Adipocyte (in vitro differentiated cells): ENCODE measurements around the gene SF3B3.

Source experiments
- DNase-seq: peaks from one replicate; pipeline ENCODE4 v3.0.0-alpha.2; 2015; ENCODE audit warnings: low read depth
- H3K27me3 ChIP-seq: replicated peaks from 2 replicates; pipeline ENCODE4 v1.7.0; 2013; ENCODE audit warnings: mild to moderate bottlenecking, low read length, moderate library complexity; ENCODE audit not compliant: control insufficient read depth, insufficient read depth
- H3K36me3 ChIP-seq: 2 replicates; pipeline ENCODE4 v1.7.0; 2013; ENCODE audit warnings: low read length, mild to moderate bottlenecking, moderate library complexity; ENCODE audit not compliant: control insufficient read depth, insufficient read depth, severe bottlenecking
- H3K4me1 ChIP-seq: 2 replicates; pipeline ENCODE4 v1.7.0; 2013; ENCODE audit warnings: mild to moderate bottlenecking, low read length, moderate library complexity; ENCODE audit not compliant: control insufficient read depth, insufficient read depth
- H3K4me3 ChIP-seq: 2 replicates; pipeline ENCODE4 v1.7.0; 2013; ENCODE audit warnings: mild to moderate bottlenecking, low read length, moderate library complexity
- H3K9ac ChIP-seq: 2 replicates; pipeline ENCODE4 v1.7.0; 2013; ENCODE audit warnings: mild to moderate bottlenecking, low read length, moderate library complexity
- H3K9me3 ChIP-seq: 2 replicates; pipeline ENCODE4 v1.7.0; 2013; ENCODE audit warnings: mild to moderate bottlenecking, low read length, moderate library complexity; ENCODE audit not compliant: control insufficient read depth

The SF3B3 gene

DNA sequence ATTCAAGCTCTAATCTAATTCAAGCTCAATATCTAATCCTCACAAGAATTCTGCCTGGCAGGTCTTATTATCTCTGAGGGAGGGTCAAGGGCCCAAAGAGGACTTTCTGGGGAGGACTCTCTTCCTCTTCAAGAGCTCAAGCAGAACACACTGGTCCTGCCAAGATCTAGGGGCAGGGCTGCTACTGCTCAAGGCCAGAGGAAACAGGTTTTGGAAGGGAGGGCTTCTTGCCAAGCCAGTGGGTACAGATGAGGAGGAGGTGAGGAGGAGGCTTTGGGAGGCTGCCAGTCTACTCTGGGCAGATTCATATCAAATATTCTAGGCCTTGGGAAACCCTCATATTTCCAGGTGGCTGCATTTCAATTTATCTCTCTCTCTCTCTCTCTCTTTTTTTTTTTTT is 71.0 kb downstream of the SF3B3 start:
- Histone ChIP-seq H3K9me3 (no peaks in the 10 kb centered on the region), H3K9ac (no peak overlapping the region), H3K36me3 (no peaks in the 10 kb centered on the region), H3K4me3 (no peak overlapping the region), H3K4me1 (peaks cover 26% of the 10 kb centered on the region), H3K27me3 (no peaks in the 10 kb centered on the region)
- no peak for DNase-seq

DNA sequence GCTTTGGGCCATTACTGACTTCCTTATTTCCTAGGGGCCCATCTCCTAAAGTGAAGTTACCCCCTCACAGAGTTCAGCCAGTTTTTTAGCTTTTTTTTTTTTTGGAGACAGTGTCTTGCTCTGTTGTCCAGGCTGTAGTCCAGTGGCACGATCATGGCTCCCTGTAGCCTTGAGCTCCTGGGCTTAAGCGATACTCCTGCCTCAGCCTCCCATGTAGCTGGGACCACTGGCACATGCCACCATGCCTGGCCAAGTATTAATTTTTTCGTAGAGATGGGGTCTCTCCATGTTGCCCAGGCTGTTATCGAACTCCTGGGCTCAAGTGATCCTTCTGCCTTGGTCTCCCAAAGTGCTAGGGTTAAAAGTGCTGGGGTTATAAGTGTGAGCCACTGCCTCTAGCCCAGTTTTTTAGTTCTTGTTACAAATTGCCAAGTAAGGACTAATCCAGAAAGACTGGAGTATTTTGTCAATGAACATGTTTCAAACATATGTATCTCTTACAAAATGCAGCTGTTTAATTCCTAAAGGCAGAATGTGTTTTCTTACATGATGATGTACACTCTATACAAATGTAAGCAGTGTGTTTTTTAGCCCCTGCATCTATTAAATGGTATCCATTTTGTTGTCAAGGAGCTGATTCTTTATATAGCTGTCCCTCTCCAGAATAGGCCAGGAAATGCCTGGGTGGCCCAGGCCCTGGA is 73.7 kb downstream of the SF3B3 start:
- H3K9me3 ChIP-seq: no peaks in the 10 kb centered on the region
- no peak overlapping the region for H3K9ac ChIP-seq
- H3K4me3 ChIP-seq: no peak overlapping the region
- H3K27me3 ChIP-seq: no peaks in the 10 kb centered on the region
- no peak for DNase-seq
- peaks cover under 1% of the 10 kb centered on the region for H3K4me1 ChIP-seq
- H3K36me3 ChIP-seq: no peaks in the 10 kb centered on the region

DNA sequence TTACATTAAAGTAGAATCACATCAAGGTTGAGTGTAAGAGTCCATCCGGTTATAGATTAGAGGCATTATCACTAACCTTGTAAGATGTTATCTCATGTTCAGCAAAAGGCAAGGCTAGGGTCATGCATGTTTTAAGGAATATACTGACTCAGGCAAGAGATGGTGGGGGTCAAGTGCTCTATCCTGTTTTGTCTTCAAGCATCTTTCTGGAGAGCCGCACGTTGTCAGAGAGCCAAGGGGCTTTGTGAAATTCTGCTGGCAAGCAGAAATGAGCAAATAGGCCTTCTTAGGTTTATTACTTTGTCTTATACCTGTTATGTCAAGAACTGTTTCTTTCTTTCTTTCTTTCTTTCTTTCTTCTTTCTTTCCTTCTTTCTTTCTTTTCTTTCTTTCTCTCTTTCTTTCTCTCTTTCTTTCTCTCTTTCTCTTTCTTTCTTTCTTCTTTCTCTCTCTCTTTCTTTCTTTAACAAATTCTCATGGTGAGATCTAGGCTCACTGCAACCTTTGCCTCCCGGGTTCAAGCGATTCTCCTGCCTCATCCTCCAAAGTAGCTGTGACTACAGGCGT is 75.4 kb downstream of the SF3B3 start:
- no peaks in the 10 kb centered on the region for H3K9me3 ChIP-seq
- no peaks in the 10 kb centered on the region for H3K27me3 ChIP-seq
- no peak overlapping the region for H3K4me3 ChIP-seq
- H3K4me1 ChIP-seq: no peaks in the 10 kb centered on the region
- no peaks in the 10 kb centered on the region for H3K36me3 ChIP-seq
- no peak overlapping the region for H3K9ac ChIP-seq
- DNase-seq: no peak

DNA sequence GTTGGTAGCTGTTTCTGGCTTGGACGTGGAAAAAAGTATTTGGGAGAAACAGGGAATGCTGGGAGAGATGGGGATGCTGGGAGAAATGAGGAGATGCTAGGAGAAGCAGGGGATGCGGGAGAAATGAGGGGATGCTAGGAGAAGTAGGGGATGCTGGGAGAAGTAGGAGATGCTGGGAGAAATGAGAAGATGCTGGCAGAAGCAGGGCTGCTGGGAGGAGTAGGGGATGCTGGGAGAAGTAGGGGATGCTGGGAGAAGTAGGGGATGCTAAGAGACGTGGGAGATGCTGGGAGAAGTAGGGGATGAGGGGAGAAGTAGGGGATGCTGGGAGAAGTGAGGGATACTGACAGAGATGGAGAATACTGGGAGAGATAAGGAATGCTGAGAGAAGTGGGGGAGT is 77.1 kb downstream of the SF3B3 start:
- Histone ChIP-seq H3K27me3 (no peaks in the 10 kb centered on the region), H3K4me3 (no peak overlapping the region), H3K9ac (no peak overlapping the region), H3K36me3 (no peaks in the 10 kb centered on the region), H3K4me1 (peaks cover 9% of the 10 kb centered on the region), H3K9me3 (no peaks in the 10 kb centered on the region)
- no peak for DNase-seq

DNA sequence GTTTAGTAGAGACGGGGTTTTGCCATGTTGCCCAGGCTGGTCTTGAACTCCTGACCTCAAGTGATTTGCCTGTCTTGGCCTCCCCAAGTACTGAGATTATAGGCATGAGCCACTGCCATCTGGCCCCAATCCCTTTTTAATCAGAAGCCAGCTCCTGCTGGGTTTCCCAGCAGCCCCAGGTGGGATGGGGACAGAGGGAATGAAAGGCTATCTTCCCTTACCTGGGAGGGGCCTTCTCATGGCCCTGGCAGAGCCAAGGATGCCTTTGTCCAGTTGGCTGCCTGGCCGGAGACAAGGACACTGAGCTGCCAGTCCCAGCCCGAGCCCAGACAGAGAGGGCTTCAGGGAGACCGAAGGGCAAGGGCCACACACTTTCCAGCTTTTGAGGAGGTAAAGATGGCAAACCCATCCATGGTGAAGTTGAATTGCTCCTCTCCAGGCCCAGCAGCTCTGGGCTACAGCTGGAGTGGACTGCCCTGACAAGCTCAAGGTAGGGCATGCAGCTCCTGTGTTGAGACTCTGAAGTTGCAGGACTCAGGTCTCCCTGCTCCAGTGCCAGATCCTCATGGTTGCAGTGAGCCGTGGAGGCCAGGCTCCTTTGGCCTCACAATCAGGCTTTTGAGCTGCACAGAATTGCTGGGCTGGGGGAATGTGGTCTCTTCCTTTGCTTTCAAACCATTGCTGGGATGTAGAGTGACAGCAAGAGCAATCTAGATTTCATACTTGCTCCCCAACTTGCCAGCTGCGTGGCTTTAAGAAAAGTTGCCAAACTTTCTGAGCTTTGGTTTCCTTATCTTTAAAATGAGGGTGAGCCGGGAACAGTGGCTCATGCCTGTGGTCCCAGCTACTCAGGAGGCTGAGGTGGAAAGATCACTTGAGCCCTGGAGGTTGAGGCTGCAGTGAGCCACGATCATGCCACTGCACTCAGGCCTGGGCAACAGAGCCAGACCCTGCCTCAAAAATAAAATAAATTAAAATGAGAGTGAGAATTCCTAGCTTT is 78.3 kb downstream of the SF3B3 start:
- Histone ChIP-seq H3K36me3 (no peaks in the 10 kb centered on the region), H3K9me3 (no peaks in the 10 kb centered on the region), H3K4me1 (peaks cover 9% of the 10 kb centered on the region), H3K27me3 (no peaks in the 10 kb centered on the region), H3K4me3 (no peak overlapping the region), H3K9ac (no peak overlapping the region)
- DNase-seq: no peak

DNA sequence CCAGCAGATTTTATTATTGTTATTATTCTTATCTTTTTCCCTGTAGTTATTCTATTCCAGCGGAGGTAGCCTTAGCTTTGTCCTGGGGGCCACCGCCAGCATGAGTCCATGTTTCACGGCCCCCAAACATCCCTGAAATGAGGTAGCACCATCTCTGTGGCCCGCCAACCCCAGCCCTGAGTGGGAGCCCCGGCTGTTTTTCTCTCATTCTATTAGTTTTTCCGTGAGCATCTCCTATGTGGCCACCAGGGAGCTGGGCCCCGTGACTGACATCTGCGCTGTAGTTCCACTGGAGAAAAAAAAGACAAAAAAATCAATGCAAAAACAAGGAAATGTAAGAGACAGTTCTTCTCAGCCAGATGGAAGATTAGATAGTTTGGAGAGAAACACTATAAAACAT is 79.2 kb downstream of the SF3B3 start:
- peaks cover 9% of the 10 kb centered on the region for H3K4me1 ChIP-seq
- no peak overlapping the region for H3K4me3 ChIP-seq
- DNase-seq: no peak
- H3K9ac ChIP-seq: no peak overlapping the region
- no peaks in the 10 kb centered on the region for H3K27me3 ChIP-seq
- H3K36me3 ChIP-seq: no peaks in the 10 kb centered on the region
- H3K9me3 ChIP-seq: no peaks in the 10 kb centered on the region

DNA sequence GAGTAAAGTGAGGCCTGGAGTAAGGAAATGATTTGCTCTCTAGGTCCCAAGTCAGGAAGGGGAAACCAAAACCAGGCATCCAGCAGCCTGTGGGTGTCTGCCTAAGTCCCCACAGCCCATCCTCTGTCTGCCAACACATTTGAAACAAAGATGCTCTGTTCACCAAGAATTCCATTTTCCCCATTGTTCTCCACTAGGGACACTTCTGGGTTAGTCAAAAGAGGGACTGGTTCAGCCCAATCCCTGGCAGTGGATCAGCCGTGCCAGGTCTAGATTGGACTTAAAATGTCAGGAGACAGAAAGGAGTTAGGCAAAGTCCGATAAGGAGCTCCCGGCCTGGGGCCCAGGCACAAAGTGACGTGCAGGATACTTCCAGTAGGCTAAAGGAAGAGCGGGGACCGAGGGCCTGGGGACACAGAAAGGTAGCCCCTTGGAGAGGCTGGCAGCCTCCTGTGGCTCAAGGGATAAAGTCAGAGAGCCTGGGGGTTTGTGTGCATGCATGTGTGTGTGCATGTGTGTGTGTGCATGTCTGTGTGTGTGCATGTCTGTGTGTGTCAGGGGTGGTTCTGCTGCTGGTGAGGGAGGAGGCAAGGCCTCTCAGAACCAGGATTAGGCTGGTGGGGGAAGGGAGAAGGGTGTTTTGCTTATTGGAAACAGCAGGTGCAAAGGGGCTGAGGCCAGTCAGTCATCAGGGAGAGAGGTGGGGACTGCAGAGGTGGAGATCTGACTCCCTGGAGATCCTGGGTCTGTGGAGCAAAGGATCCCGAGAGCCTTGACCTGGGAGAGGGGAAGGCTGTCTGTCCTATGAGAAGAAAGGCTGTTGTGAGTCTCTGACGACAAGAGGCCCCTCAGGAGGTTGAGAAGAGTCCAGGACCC is 81.0 kb downstream of the SF3B3 start:
- Histone ChIP-seq H3K27me3 (no peaks in the 10 kb centered on the region), H3K9me3 (no peaks in the 10 kb centered on the region), H3K4me3 (no peak overlapping the region), H3K36me3 (no peaks in the 10 kb centered on the region), H3K4me1 (peaks cover 9% of the 10 kb centered on the region), H3K9ac (no peak overlapping the region)
- no peak for DNase-seq

DNA sequence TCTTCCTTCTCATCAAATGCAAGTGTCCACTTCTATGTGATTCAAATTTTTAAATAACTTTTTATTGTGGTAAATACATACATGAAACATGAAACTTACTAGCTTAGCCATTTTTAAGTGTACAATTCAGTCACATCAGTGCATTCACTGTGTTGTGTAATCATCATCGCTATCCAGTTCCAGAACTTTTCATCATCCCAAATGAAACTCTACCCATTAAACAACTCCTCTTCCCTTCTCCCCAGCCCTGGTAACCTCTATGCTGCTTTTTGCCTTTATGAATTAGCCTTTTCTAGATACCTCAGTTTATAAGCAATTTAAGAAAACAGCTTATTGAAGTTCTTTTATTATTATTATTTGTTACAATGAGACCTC is 81.7 kb downstream of the SF3B3 start:
- no peaks in the 10 kb centered on the region for H3K9me3 ChIP-seq
- H3K4me1 ChIP-seq: peaks cover 10% of the 10 kb centered on the region
- peak; percentile 68 for DNase-seq
- no peaks in the 10 kb centered on the region for H3K27me3 ChIP-seq
- H3K9ac ChIP-seq: no peak overlapping the region
- no peaks in the 10 kb centered on the region for H3K36me3 ChIP-seq
- no peak overlapping the region for H3K4me3 ChIP-seq

DNA sequence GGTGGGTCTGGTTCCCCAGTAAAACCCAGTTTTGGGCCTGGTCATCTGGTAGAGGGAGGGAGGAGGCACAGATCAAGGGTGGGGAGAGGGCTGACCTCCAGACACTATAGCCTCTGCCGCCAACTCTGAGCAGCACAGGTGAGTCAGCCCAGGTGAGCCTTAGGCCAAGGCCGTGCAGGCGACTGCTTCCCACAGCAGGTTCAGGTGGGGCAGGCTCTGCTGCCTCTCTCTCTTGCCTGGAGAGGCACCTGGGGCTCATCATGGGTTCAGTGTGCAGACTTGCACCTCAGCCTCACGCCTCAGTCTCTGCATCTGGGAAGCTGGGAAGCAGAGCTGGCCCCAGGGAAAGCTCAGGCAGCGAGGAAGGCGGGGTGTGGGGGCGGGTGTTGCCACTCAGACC is 84.9 kb downstream of the SF3B3 start:
- DNase-seq: no peak
- Histone ChIP-seq H3K9me3 (no peaks in the 10 kb centered on the region), H3K27me3 (peaks cover 4% of the 10 kb centered on the region), H3K9ac (no peak overlapping the region), H3K36me3 (no peaks in the 10 kb centered on the region), H3K4me1 (peaks cover 12% of the 10 kb centered on the region), H3K4me3 (no peak overlapping the region)

DNA sequence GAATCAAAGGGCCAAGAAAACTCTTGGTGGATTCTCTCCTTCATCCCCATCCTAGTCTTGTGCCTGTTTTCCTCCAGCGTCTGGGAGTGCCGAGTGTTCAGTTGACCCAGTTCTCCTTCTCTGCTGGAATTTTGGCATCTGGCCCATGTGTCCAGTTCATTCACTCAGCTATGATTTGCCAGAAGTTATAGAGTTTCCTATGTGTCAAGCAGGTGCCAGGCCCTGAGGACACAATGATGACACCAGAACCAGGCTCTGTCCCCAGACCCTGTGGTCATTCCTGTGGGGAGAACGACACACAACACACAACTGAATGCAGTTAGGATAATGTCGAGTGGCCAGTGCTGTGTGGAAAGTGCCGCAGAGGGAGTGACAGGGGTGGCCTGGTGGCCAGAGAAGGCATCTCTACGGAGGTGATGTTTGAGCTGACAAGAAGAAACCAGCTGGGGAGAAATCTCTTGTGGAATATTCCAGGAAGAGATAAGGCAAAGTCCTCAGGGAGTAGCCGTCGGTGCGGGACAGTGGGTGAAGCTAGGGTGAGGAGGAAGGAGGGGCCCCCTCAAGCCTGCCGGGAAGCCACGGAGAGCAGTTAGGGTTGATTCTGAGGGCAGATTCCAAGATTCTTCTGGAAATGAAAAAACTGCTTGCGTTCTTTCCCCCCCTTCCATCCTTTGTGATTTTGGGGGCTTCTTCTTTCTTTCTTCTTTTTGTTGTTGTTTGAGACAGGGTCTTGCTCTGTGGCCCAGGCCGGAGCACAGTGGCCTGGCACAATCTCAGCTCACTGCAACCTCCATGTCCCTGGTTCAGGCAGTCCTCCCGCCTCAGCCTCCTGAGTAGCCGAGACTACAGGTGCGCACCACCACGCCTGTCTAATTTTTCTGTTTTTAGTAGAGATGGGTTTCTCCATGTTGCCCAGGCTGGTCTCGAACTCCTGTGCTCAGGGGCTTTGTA is 86.9 kb downstream of the SF3B3 start:
- H3K27me3 ChIP-seq: peaks cover 4% of the 10 kb centered on the region
- no peak overlapping the region for H3K4me3 ChIP-seq
- no peaks in the 10 kb centered on the region for H3K9me3 ChIP-seq
- DNase-seq: no peak
- H3K4me1 ChIP-seq: peaks cover 4% of the 10 kb centered on the region
- H3K36me3 ChIP-seq: no peaks in the 10 kb centered on the region
- H3K9ac ChIP-seq: no peak overlapping the region
